Spleen (tissue), 7 donors: Measurements from ENCODE around the gene SUPT6H.

Experiments
- CTCF ChIP-seq, 11 experiments: fragments of 200-600 bp in 7 of 11; fragments of 450-650 bp in 4 of 11; sonication (generic) in 4 of 11; IDR thresholded peaks in 8 of 11; conservative IDR thresholded peaks in 3 of 11; 1 replicate in 7 of 11; 2 replicates in 4 of 11; pipeline versions ENCODE4 v1.4.0 to v1.8.0; 2016 to 2021; ENCODE audit warnings: antibody characterized with exemption in 11 of 11, inconsistent platforms in 4 of 11, mild to moderate bottlenecking in 1 of 11
- POLR2AphosphoS5 ChIP-seq, 3 donors: sonication (generic); formaldehyde crosslinking; IDR thresholded peaks; one replicate each; pipeline ENCODE4 v1.5.1; 2017; ENCODE audit warnings: antibody characterized with exemption in 3 of 3
- donor health status: DM: no; HTN: no; CAD: no; lungs with moderate emphysema.
- donor health status: DM: no; HTN: no; CAD: no.
- donor health status: DM: no; HTN: no; CAD: no.

GRCh38 chr17:28710861-28711722, 49.1 kb downstream of the SUPT6H start:
- TF ChIP-seq CTCF (IDR thresholded peaks at IDR 0.05 in 8 of 11, conservative IDR thresholded peaks at IDR 0.05 in 3 of 11): no peak
- peak; percentile 87 to 95 (median 90) for TF ChIP-seq POLR2AphosphoS5 (IDR thresholded peaks at IDR 0.05)
